Activated gamma-delta T cell treated with Interleukin-2 at 50 U/mL for 16 hours (primary cell): ENCODE data around the gene ARHGAP22.

ENCODE experiments used
- DNase-seq: peaks from one replicate; pipeline ENCODE4 v3.0.0-alpha.2; 2020

ARHGAP22 gene

GRCh38 chr10:48606530-48607355 lies 1.9 kb upstream of the ARHGAP22 start:
- DNase-seq: no peak

DNA sequence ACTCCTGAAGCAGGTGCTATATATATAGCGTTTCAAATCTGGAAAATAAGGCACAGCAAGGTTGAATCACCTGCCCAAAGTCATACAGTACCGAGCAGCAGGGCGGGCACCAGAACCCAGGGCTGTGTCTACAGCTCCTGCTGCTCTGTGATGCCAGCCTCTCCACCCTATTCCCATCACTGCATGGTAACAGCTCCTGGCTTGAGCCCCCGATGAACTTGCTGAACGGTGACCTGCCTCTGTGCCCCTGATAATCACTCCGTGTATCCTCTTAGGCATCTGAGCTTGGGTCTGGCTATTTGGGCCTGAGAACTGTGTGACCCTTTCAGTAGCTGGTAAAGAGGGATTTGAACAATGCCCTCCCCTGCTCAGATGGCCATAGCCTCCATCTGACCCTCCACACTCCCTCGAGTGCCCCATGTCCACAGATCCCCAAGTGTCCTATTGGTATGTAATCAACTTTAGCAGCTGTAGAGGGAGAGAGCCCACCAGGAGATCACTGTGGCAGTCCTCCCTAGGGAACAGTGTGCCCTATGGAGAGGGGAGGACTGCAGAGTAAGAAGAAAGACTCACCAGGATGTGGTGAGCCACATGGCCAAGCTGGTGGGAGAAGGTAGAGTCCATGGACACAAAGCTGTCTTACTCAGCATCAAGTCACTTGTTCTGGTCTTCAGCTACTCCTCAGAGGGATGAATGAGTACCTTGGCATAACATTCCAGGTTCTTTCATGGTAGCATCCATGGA lies 1.1 kb upstream of the ARHGAP22 start:
- DNase-seq: no peak

DNA sequence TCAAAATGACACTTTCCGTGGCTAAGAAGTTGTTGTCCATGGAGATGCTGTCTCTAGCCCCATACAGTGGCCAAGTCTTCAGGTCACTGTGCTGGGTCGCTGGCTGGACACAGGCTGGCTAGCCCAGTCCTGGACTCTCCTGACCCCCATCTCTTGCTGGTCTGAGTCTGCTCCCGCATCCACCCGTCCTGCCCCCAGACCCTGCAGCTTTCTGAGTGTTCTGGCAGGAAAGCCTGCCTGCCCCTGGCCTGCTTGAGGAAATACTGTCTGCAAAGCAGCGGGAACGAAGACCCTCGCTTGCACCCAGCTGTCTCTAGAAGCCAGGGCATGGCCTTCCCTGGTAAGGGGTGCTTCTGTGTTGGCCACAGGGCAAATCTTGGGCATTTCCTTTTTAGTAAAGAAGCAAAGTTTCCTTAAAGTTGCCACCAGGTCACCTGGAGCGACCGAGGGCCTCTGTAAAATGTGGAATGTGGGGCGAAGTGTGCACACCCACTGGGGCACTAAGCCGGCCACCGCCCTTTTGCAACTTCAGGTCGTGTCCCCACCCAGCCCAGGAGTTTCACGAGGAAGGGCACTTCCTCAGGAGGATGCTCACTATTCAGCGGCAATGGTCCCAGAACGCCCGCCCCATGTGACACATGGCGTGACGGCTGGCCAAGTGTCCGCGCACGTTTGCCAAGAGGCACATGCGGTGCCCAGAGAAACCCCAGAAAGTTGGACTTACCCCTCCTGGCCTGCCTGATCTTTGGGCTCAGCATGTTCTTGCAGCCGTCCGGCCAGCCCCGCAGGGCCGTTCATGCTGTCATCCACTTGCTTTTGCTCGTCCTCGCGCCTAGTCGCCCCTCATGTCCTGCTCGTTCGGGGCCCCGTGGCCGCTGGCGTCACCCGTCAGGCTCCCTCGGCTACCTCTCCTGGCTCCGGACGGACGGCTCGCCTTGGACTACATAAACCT lies 558 bp downstream of the ARHGAP22 start:
- no peak for DNase-seq

GRCh38 chr10:48603421-48604038 lies 1.3 kb downstream of the ARHGAP22 start:
- no peak for DNase-seq

- DNase-seq: no peak
Observed at GRCh38 chr10:48602401-48603135, 2.3 kb downstream of the ARHGAP22 start.

DNA sequence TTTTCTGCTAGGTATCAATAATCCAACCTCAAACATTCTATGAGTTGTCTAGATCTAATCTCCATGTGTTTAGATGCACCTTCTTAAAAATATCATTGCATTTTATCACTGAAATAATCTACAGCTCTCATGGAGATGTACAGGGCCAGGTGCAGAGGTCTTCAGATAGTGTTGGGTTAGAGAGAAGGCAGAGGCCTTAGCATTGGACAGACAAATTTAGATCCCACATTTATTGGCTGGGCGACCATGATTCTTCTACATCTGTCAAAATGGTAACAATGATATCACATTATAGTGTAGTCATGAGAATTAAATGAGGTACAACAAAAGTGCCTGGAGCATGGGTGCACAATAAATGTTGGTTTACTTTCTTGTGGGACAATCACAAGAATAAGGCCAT lies 3.1 kb downstream of the ARHGAP22 start:
- DNase-seq: no peak

- no peak for DNase-seq
Observed at GRCh38 chr10:48600645-48601505, 4.0 kb downstream of the ARHGAP22 start.

- no peak for DNase-seq
Observed at GRCh38 chr10:48599830-48600134, 5.1 kb downstream of the ARHGAP22 start.

- no peak for DNase-seq
Observed at GRCh38 chr10:48598936-48599829, 5.7 kb downstream of the ARHGAP22 start.

DNA sequence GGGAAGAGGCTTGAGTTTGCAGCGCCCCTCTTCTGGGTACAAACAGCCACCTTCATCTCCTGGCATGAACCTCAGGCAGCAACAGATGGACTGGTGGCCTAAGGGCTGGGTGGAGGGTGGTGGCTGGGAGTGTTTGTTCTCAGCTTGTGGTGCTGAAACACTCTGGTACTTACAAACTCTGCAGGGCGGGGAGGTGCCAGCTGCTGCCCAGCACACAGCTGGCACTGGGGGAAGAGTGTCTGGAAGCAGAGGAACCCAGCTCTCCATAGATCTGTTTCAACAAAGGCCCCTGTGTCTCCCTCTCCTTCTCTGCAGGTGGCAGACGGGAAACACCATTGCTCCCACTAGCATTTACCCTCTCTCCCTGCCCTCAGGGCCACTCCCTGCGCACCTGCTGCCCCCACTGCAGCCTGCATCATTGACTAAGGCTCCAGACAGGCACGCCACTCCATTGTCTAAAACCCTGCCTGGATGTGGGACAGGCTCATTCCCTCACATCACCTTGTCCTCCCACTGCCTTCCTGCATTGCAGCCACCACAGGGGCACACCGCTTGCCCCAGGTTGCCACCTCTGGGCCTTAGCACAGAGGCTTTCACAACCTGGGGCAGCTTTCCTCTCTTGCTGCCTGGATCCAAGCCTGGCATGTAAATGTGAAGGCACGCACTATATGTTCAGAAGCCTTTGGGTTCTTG lies 6.5 kb downstream of the ARHGAP22 start:
- no peak for DNase-seq

DNA sequence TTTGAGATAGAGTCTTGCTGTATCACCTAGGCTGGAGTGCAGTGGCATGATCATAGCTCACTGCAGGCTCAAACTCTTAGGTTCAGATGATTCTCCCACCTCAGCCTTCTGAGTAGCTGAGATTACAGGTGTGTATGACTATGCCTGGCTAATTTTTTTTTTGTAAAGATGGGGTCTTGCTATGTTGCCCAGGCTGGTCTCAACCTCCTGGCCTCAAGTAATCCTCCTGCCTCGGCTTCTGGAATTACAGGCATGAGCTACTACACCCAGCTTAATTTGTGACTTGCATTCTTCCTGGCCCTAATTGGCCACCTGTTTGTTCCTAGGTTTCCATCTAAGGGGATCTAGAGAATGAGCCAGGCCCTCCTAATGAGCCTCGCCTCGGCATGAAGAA lies 9.3 kb downstream of the ARHGAP22 start:
- no peak for DNase-seq

GRCh38 chr10:48594803-48595538 lies 9.9 kb downstream of the ARHGAP22 start:
- DNase-seq: no peak

- no peak for DNase-seq
Observed at GRCh38 chr10:48594371-48594770, 10.5 kb downstream of the ARHGAP22 start.

GRCh38 chr10:48592346-48592745 lies 12.5 kb downstream of the ARHGAP22 start:
- DNase-seq: no peak

- DNase-seq: no peak
Observed at GRCh38 chr10:48590945-48591344, 13.9 kb downstream of the ARHGAP22 start.

DNA sequence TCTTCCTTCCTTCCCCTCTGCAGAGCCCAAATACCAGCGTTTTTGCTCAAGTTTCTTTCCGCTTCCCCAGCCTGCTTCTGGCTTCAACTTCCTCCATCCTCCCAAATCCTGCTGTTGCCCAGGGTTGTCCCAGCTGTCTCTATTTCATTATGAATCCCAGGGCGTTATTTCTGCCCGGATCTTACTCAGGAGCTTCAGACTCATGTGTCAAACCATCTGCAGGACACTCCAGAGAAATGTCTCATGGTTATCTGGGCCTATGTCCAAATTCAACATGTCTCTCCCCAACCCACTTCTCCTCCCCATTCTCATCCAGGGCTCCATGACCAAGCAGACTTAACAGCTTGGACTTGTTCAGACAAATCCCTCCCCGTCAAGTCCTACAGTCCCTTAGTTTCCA lies 15.6 kb downstream of the ARHGAP22 start:
- no peak for DNase-seq

- DNase-seq: no peak
Observed at GRCh38 chr10:48587819-48588218, 17.1 kb downstream of the ARHGAP22 start.

DNA sequence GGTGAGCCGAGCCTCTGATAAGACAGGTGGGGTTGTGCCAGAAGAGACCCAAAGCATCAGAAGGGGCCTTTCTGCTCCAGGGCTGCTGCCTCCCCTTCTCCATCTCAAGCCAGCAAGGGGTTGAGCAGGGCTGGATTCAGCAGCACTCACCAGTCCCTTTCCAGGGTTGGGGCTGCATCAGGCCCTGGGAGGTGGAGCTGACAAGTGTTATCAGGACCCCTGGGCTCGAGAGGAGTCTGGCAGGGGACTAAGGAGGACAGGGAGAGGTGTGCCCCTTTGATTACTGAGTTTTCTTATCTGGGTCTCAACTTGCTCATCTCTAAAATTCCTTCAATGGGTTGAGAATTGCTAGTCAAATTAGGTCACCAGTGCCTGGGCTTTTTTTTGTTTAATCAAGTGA lies 17.8 kb downstream of the ARHGAP22 start:
- no peak for DNase-seq

DNA sequence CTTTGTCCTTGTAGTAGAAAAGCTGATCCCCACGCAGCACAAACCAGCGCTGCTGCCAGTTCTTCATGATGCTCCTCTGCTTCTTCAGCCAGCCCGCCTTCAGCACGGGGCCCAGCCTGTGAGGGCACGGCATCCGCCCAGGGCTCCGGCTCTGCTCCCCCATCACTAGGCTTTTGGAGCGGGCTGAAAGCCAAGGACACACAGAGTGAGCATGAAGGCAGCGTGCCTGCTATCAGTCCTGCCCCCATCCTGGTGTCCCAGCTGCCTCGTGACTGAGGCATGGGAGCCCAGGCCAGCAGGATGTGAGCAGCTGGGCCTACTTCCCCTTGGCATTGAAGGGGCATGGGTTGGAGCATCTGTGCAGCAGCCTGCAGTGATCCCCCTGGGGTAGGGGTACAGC lies 21.9 kb downstream of the ARHGAP22 start:
- DNase-seq: no peak
